Measurements from ENCODE around the gene VMO1. TPM values are rescaled to one million over a fixed set of nuclear protein-coding genes. Genes with fewer than 3 reads are reported as not detected.

Gene VMO1
- total and polyA plus RNA-seq, 9 of the 15 experiments (the other 6 are each of a cell fraction or from before 2014, with no cell fraction given): 0.31 TPM; not detected in 8

GRCh38 chr17:4827399-4827798 lies 41.2 kb upstream of the VMO1 start:
- H3K4me2 ChIP-seq (ENCODE audit: insufficient read depth, low read length): no peak overlapping the region
- no peaks in the 10 kb centered on the region for H3K79me2 ChIP-seq (ENCODE audit: control insufficient read depth, insufficient read depth, low read length)
- ATAC-seq (peak; percentile 45; the same call in 1 of the 3 replicates), FAIRE-seq (no peak), DNase-seq (ENCODE audit: extremely low read depth in 1 of 4, low spot score in 3 of 4) (no peak)
- 15% methylated on average over 6 of the region's 8 CpGs for WGBS (ENCODE audit: insufficient coverage, low coverage, missing lambda C conversion rate)
- H3K27ac ChIP-seq (ENCODE audit: extremely low read depth, low read depth, low read length): no peak overlapping the region
- H3K9me1 ChIP-seq (ENCODE audit: control insufficient read depth, insufficient read depth, low read length): no peaks in the 10 kb centered on the region
- H3K4me1 ChIP-seq (replicated peaks in 1 of 2; ENCODE audit: control insufficient read depth in 2 of 2, insufficient read depth in 2 of 2, low read length in 2 of 2): no peaks in the 10 kb centered on the region
- intact Hi-C loops (cut with micrococcal nuclease): no loop called here
- no peak overlapping the region for H2AFZ ChIP-seq (ENCODE audit: low read depth, low read length)
- in situ Hi-C loops (cut with MboI): no loop called here
- no peaks in the 10 kb centered on the region for H3K9me3 ChIP-seq (replicated peaks; ENCODE audit: control insufficient read depth, insufficient read depth, low read depth, low read length)
- no peaks in the 10 kb centered on the region for H4K20me1 ChIP-seq (replicated peaks; ENCODE audit: control insufficient read depth, insufficient read depth, low read length)
- ChIA-PET POLR2A (interaction anchor here (0.6 kb wide), 1 partner anchor 27 kb away, joined by 4 read pairs; no protein-coding TSS in a partner anchor), CTCF (ENCODE audit: low intra/inter-chr PET ratio) (no interaction called here)
- H3K4me3 ChIP-seq: no peak overlapping the region
- TF ChIP-seq SP1 (CRISPR knock-in tag; IDR thresholded peaks at IDR 0.05) (no peak), STAT5B (CRISPR knock-in tag; IDR thresholded peaks at IDR 0.05) (no peak), RBM15 (IDR thresholded peaks at IDR 0.05; ENCODE audit: insufficient read depth, low read length) (no peak), SNRNP70 (optimal IDR thresholded peaks at IDR 0.05; ENCODE audit: low read depth, low read length) (no peak)
- H3K36me3 ChIP-seq (ENCODE audit: control insufficient read depth, insufficient read depth, low read length): no peaks in the 10 kb centered on the region
- BruUV-seq (replicated peaks): no TSS peak
- no peaks in the 10 kb centered on the region for H3K27me3 ChIP-seq (ENCODE audit: control insufficient read depth in 2 of 2, insufficient read depth in 2 of 2, low read length in 2 of 2)
- H3K9ac ChIP-seq (ENCODE audit: insufficient read depth in 1 of 2, low read depth in 2 of 2, low read length in 2 of 2): no peak overlapping the region

GRCh38 chr17:4823373-4824089 lies 37.4 kb upstream of the VMO1 start:
- H3K4me2 ChIP-seq (ENCODE audit: insufficient read depth, low read length): no peak overlapping the region
- POLR2A ChIA-PET: interaction anchor here (0.5 to 1.5 kb wide), 3 partner anchors 11 to 120 kb away, joined by 3 to 7 read pairs (median 3); partner anchors contain the start of gene PELP1
- no TSS peak for BruUV-seq (replicated peaks)
- intact Hi-C loops (cut with micrococcal nuclease) (no loop called here), in situ Hi-C loops (cut with MboI) (no loop called here)
- FAIRE-seq: no peak
- no peaks in the 10 kb centered on the region for H3K4me1 ChIP-seq (replicated peaks in 1 of 2; ENCODE audit: control insufficient read depth in 2 of 2, insufficient read depth in 2 of 2, low read length in 2 of 2)
- no peak overlapping the region for H3K27ac ChIP-seq (ENCODE audit: extremely low read depth, low read depth, low read length)
- DNase-seq (ENCODE audit: extremely low read depth in 1 of 4, low spot score in 3 of 4): no peak
- H3K79me2 ChIP-seq (ENCODE audit: control insufficient read depth, insufficient read depth, low read length): no peaks in the 10 kb centered on the region
- peaks cover 2% of the 10 kb centered on the region for H3K9me1 ChIP-seq (ENCODE audit: control insufficient read depth, insufficient read depth, low read length)
- H3K9me3 ChIP-seq (replicated peaks; ENCODE audit: control insufficient read depth, insufficient read depth, low read depth, low read length): no peaks in the 10 kb centered on the region
- H3K27me3 ChIP-seq (ENCODE audit: control insufficient read depth in 2 of 2, insufficient read depth in 2 of 2, low read length in 2 of 2): no peaks in the 10 kb centered on the region
- ATAC-seq: 0 out of 3 replicates have a peak, but pooled peaks have one; percentile 22
- peak overlapping the region in 1 of 2 experiments; percentile 61; a peak in 1 of 4 replicates for H3K9ac ChIP-seq (ENCODE audit: insufficient read depth in 1 of 2, low read depth in 2 of 2, low read length in 2 of 2)
- no peaks in the 10 kb centered on the region for H4K20me1 ChIP-seq (replicated peaks; ENCODE audit: control insufficient read depth, insufficient read depth, low read length)
- 18% methylated on average over 9 of the region's 12 CpGs for WGBS (ENCODE audit: insufficient coverage, low coverage, missing lambda C conversion rate)
- no peak overlapping the region for H2AFZ ChIP-seq (ENCODE audit: low read depth, low read length)
- H3K4me3 ChIP-seq: no peak overlapping the region
- CTCF ChIA-PET (ENCODE audit: low intra/inter-chr PET ratio): no interaction called here
- no peaks in the 10 kb centered on the region for H3K36me3 ChIP-seq (ENCODE audit: control insufficient read depth, insufficient read depth, low read length)
- no peak for TF ChIP-seq ELF4 (CRISPR knock-in tag; IDR thresholded peaks at IDR 0.05)
